Astrocyte (in vitro differentiated cells and primary cell): ENCODE data around the gene PASK.

Experiments
- EZH2 ChIP-seq: IDR thresholded peaks from 2 replicates; pipeline ENCODE4 v1.6.1; 2012; ENCODE audit warnings: mild to moderate bottlenecking, low read length, inconsistent platforms; ENCODE audit not compliant: insufficient read depth
- TF ChIP-seq, protein P1 (sequence below): IDR thresholded peaks from 2 replicates; pipeline ENCODE4 v1.5.1; 2011; ENCODE audit warnings: low read depth, mild to moderate bottlenecking, inconsistent platforms, low read length, moderate library complexity; ENCODE audit not compliant: insufficient read depth

DNA sequence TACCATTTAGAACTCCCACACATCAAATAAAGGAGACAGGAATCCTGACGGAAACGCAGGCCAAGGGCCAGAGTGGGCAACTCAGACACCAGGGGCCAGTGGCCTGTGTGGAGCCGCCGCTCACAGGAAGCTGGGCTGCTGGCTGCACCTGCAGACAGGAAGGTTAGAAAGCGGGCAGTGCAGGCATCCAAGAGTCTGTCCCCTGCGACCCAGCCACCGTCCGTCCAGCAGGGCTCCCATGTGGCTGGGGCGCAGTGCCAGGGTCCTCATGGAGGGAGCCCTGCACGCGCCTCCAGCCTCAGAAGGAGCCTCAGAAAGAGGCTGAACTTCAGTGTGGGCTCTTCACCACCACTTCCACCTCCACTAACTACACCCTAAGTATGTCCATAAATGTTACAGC lies 36.7 kb upstream of the PASK start:
- TF ChIP-seq, protein P1, sequence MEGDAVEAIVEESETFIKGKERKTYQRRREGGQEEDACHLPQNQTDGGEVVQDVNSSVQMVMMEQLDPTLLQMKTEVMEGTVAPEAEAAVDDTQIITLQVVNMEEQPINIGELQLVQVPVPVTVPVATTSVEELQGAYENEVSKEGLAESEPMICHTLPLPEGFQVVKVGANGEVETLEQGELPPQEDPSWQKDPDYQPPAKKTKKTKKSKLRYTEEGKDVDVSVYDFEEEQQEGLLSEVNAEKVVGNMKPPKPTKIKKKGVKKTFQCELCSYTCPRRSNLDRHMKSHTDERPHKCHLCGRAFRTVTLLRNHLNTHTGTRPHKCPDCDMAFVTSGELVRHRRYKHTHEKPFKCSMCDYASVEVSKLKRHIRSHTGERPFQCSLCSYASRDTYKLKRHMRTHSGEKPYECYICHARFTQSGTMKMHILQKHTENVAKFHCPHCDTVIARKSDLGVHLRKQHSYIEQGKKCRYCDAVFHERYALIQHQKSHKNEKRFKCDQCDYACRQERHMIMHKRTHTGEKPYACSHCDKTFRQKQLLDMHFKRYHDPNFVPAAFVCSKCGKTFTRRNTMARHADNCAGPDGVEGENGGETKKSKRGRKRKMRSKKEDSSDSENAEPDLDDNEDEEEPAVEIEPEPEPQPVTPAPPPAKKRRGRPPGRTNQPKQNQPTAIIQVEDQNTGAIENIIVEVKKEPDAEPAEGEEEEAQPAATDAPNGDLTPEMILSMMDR: no peak
- TF ChIP-seq EZH2: no peak
